ENCODE measurements around the gene TUBAL3. TPM values are rescaled to one million over a fixed set of nuclear protein-coding genes. Genes with fewer than 3 reads are reported as not detected.
"Not testable (repeated sequence)": the region's sequence is repeated elsewhere in the genome, so short reads cannot be mapped to it uniquely, and the experiment has no call there.

The TUBAL3 gene
- total RNA-seq, 2 donors from 2014 or later = not detected

DNA sequence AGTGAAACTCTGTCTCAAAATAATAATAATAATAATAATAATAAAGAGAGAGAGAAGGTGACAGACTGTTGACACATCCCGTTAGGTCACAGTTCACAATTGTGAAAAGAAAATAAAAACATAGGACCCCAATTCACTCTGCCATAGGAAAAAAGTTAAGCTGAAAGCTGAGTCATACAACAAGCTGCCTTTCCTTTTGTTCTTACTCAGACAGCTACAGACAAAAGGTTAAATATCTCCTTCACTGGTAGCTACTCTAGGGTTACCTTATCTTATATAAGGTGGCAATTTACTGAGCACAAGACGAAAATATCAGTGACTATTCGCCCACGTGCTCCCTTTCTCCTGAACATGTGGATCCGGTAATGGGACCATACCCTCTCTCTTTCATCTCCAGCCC, 17.5 kb downstream of the TUBAL3 start:
- H3K9me3 ChIP-seq (ENCODE audit: control insufficient read depth, low read length) = peaks cover 36% of the 10 kb centered on the region
- Mint-ChIP-seq H3K9me3 (peaks cover 37% of the 10 kb centered on the region), H3K36me3 (ENCODE audit: low read depth) (no peaks in the 10 kb centered on the region), H3K4me1 (no peaks in the 10 kb centered on the region), H3K4me3 (no peak overlapping the region), H3K27me3 (ENCODE audit: insufficient read depth) (no peaks in the 10 kb centered on the region), H3K27ac (no peak overlapping the region)
- no peak overlapping the region for H3K27ac ChIP-seq (ENCODE audit: low read depth, low read length)
- H3K4me1 ChIP-seq (ENCODE audit: control insufficient read depth, insufficient read depth, low read length) = no peaks in the 10 kb centered on the region
- no peak overlapping the region for H3K4me3 ChIP-seq (ENCODE audit: low read length)
- no peaks in the 10 kb centered on the region for H3K36me3 ChIP-seq (ENCODE audit: control insufficient read depth, insufficient read depth, low read length)
- no peak overlapping the region for H3K9ac ChIP-seq (ENCODE audit: extremely low read depth, low read length, poor library complexity, severe bottlenecking)
- H3K27me3 ChIP-seq (ENCODE audit: control insufficient read depth, insufficient read depth, low read length, poor library complexity, severe bottlenecking) = no peaks in the 10 kb centered on the region
- WGBS, 2 experiments (ENCODE audit: insufficient coverage in 1 of 2, insufficient read length in 1 of 2) = 90 to 94% methylated on average over 4 to 5 of the region's 5 CpGs
- TF ChIP-seq, protein P1, sequence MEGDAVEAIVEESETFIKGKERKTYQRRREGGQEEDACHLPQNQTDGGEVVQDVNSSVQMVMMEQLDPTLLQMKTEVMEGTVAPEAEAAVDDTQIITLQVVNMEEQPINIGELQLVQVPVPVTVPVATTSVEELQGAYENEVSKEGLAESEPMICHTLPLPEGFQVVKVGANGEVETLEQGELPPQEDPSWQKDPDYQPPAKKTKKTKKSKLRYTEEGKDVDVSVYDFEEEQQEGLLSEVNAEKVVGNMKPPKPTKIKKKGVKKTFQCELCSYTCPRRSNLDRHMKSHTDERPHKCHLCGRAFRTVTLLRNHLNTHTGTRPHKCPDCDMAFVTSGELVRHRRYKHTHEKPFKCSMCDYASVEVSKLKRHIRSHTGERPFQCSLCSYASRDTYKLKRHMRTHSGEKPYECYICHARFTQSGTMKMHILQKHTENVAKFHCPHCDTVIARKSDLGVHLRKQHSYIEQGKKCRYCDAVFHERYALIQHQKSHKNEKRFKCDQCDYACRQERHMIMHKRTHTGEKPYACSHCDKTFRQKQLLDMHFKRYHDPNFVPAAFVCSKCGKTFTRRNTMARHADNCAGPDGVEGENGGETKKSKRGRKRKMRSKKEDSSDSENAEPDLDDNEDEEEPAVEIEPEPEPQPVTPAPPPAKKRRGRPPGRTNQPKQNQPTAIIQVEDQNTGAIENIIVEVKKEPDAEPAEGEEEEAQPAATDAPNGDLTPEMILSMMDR (conservative IDR thresholded peaks at IDR 0.05) = no peak
- DNase-seq = no peak

- Mint-ChIP-seq H3K36me3 (ENCODE audit: low read depth) (no peaks in the 10 kb centered on the region), H3K27me3 (ENCODE audit: insufficient read depth) (no peaks in the 10 kb centered on the region), H3K9me3 (peaks cover 17% of the 10 kb centered on the region), H3K27ac (no peak overlapping the region), H3K4me1 (no peaks in the 10 kb centered on the region), H3K4me3 (no peak overlapping the region)
- no peak for DNase-seq
- H3K4me1 ChIP-seq (ENCODE audit: control insufficient read depth, insufficient read depth, low read length) = no peaks in the 10 kb centered on the region
- no peak overlapping the region for H3K4me3 ChIP-seq (ENCODE audit: low read length)
- TF ChIP-seq, protein P1 (conservative IDR thresholded peaks at IDR 0.05) = no peak
- H3K9me3 ChIP-seq (ENCODE audit: control insufficient read depth, low read length) = peaks cover 16% of the 10 kb centered on the region
- WGBS, 2 experiments (ENCODE audit: insufficient coverage in 1 of 2, insufficient read length in 1 of 2) = 88 to 100% methylated on average over 1 to 2 of the region's 2 CpGs
- no peaks in the 10 kb centered on the region for H3K36me3 ChIP-seq (ENCODE audit: control insufficient read depth, insufficient read depth, low read length)
- no peaks in the 10 kb centered on the region for H3K27me3 ChIP-seq (ENCODE audit: control insufficient read depth, insufficient read depth, low read length, poor library complexity, severe bottlenecking)
- H3K27ac ChIP-seq (ENCODE audit: low read depth, low read length) = no peak overlapping the region
- H3K9ac ChIP-seq (ENCODE audit: extremely low read depth, low read length, poor library complexity, severe bottlenecking) = no peak overlapping the region
Observed at GRCh38 chr10:5385224-5385623, 19.4 kb downstream of the TUBAL3 start.

DNA sequence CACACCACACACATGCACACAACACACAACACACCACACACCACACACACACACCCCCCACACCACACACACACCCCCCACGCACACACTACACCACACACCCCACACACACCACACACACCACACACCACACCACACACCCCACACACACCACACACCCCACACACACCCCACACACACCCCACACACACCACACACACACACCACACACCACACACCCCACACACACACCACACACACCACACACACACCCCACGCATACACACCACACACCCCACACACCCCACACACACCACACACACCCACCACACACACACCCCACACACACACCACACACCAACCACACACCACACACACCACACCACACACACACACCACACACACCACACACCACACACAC, 23.4 kb downstream of the TUBAL3 start:
- Histone ChIP-seq H3K36me3 (ENCODE audit: control insufficient read depth, insufficient read depth, low read length) (no peaks in the 10 kb centered on the region), H3K9ac (ENCODE audit: extremely low read depth, low read length, poor library complexity, severe bottlenecking) (no peak overlapping the region), H3K4me1 (ENCODE audit: control insufficient read depth, insufficient read depth, low read length) (no peaks in the 10 kb centered on the region), H3K9me3 (ENCODE audit: control insufficient read depth, low read length) (no peaks in the 10 kb centered on the region), H3K27ac (ENCODE audit: low read depth, low read length) (no peak overlapping the region), H3K27me3 (ENCODE audit: control insufficient read depth, insufficient read depth, low read length, poor library complexity, severe bottlenecking) (no peaks in the 10 kb centered on the region), H3K4me3 (ENCODE audit: low read length) (no peak overlapping the region)
- no peaks in the 10 kb centered on the region for H3K36me3 Mint-ChIP-seq (ENCODE audit: low read depth)
- DNase-seq = no peak
- peaks cover 9% of the 10 kb centered on the region for H3K9me3 Mint-ChIP-seq
- H3K4me3 Mint-ChIP-seq = no peak overlapping the region
- no peaks in the 10 kb centered on the region for H3K27me3 Mint-ChIP-seq (ENCODE audit: insufficient read depth)
- WGBS, 2 experiments (ENCODE audit: insufficient coverage in 1 of 2, insufficient read length in 1 of 2) = 71% methylated on average over 1 of the region's 2 CpGs; no CpG with 5 or more reads in 1 of the 2 experiments
- H3K27ac Mint-ChIP-seq = no peak overlapping the region
- TF ChIP-seq, protein P1 (conservative IDR thresholded peaks at IDR 0.05) = no peak
- no peaks in the 10 kb centered on the region for H3K4me1 Mint-ChIP-seq

DNA sequence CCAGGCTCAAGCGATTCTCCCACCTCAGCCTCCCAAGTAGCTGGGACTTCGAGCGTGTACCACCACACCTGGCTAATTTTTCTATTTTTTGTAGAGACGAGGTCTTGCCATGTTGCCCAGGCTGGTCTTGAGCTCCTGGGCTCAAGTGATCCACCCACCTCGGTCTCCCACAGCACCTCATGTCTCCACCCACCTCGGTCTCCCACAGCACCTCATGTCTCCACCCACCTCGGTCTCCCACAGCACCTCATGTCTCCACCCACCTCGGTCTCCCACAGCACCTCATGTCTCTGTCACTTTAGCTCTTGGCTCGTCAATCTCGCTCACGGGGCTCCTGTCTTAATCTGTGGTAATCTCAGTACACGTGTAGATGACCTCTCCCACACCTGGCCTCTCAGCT, 24.2 kb downstream of the TUBAL3 start:
- H3K9me3 Mint-ChIP-seq = not testable (repeated sequence)

GRCh38 chr10:5379202-5379601, 25.4 kb downstream of the TUBAL3 start:
- not testable (repeated sequence) for H3K4me3 ChIP-seq (ENCODE audit: low read length); H3K27me3 ChIP-seq (ENCODE audit: control insufficient read depth, insufficient read depth, low read length, poor library complexity, severe bottlenecking); H3K4me1 ChIP-seq (ENCODE audit: control insufficient read depth, insufficient read depth, low read length); H3K4me1 Mint-ChIP-seq; H3K27ac Mint-ChIP-seq; H3K27ac ChIP-seq (ENCODE audit: low read depth, low read length); H3K4me3 Mint-ChIP-seq; H3K36me3 Mint-ChIP-seq (ENCODE audit: low read depth); H3K36me3 ChIP-seq (ENCODE audit: control insufficient read depth, insufficient read depth, low read length); H3K27me3 Mint-ChIP-seq (ENCODE audit: insufficient read depth); H3K9ac ChIP-seq (ENCODE audit: extremely low read depth, low read length, poor library complexity, severe bottlenecking); DNase-seq; H3K9me3 Mint-ChIP-seq; H3K9me3 ChIP-seq (ENCODE audit: control insufficient read depth, low read length)
- 86 to 91% methylated on average over 5 of the region's 5 CpGs for WGBS, 2 experiments (ENCODE audit: insufficient coverage in 1 of 2, insufficient read length in 1 of 2)

More for the DNA sequence above, 24.2 kb downstream of the TUBAL3 start:
- WGBS, 2 experiments (ENCODE audit: insufficient coverage in 1 of 2, insufficient read length in 1 of 2) = 91 to 92% methylated on average over 11 to 12 of the region's 12 CpGs
- not testable (repeated sequence) for H3K27me3 Mint-ChIP-seq (ENCODE audit: insufficient read depth); DNase-seq; H3K4me3 ChIP-seq (ENCODE audit: low read length); H3K36me3 ChIP-seq (ENCODE audit: control insufficient read depth, insufficient read depth, low read length); H3K27ac ChIP-seq (ENCODE audit: low read depth, low read length); H3K9ac ChIP-seq (ENCODE audit: extremely low read depth, low read length, poor library complexity, severe bottlenecking); H3K4me1 Mint-ChIP-seq; H3K27ac Mint-ChIP-seq; H3K36me3 Mint-ChIP-seq (ENCODE audit: low read depth); H3K9me3 ChIP-seq (ENCODE audit: control insufficient read depth, low read length); H3K4me3 Mint-ChIP-seq; H3K27me3 ChIP-seq (ENCODE audit: control insufficient read depth, insufficient read depth, low read length, poor library complexity, severe bottlenecking); H3K4me1 ChIP-seq (ENCODE audit: control insufficient read depth, insufficient read depth, low read length)
